NCI-H1092 treated with DMSO at 0.1 percent for 48 hours (cell line): Measurements from ENCODE around the gene ZNF227.
"Not testable (repeated sequence)": the region's sequence is repeated elsewhere in the genome, so short reads cannot be mapped to it uniquely, and the experiment has no call there.

Experiments used
- DNase-seq: peaks from one replicate; lab custom pipeline; 2025; lab: John Stamatoyannopoulos, UW

The ZNF227 gene

GRCh38 chr19:44252332-44252731, 40.0 kb downstream of the ZNF227 start:
- DNase-seq, result not testable (repeated sequence)

GRCh38 chr19:44253392-44253791, 41.1 kb downstream of the ZNF227 start:
- DNase-seq, result not testable (repeated sequence)

- DNase-seq, result no peak
Observed at GRCh38 chr19:44254496-44254895, 42.2 kb downstream of the ZNF227 start.

GRCh38 chr19:44255705-44256411, 43.5 kb downstream of the ZNF227 start:
- no peak for DNase-seq

GRCh38 chr19:44258136-44258535, 45.8 kb downstream of the ZNF227 start:
- DNase-seq, result no peak

GRCh38 chr19:44258835-44259413, 46.6 kb downstream of the ZNF227 start:
- no peak for DNase-seq

GRCh38 chr19:44260343-44260681, 48.0 kb downstream of the ZNF227 start:
- DNase-seq, result no peak

- DNase-seq, result no peak
Observed at GRCh38 chr19:44260695-44261446, 48.5 kb downstream of the ZNF227 start.

- no peak for DNase-seq
Observed at GRCh38 chr19:44277331-44277730, 65.0 kb downstream of the ZNF227 start.

- DNase-seq, result no peak
Observed at GRCh38 chr19:44278181-44278690, 65.9 kb downstream of the ZNF227 start.

GRCh38 chr19:44280916-44281315, 68.6 kb downstream of the ZNF227 start:
- DNase-seq, result no peak

- DNase-seq, result no peak
Observed at GRCh38 chr19:44282846-44283245, 70.5 kb downstream of the ZNF227 start.

- DNase-seq, result no peak
Observed at GRCh38 chr19:44284968-44285367, 72.6 kb downstream of the ZNF227 start.
